ENCODE results near the gene ABCB8. TPM values are rescaled to one million over a fixed set of nuclear protein-coding genes. Genes with fewer than 3 reads are reported as not detected.

Gene ABCB8
- total and polyA plus RNA-seq, 12 donors = 15.5 to 62.3 (median 51.2) TPM

GRCh38 chr7:151015967-151016366 is 12.3 kb upstream of the ABCB8 start:
- Histone ChIP-seq H3K9me3 (replicated peaks in 1 of 3) (no peaks in the 10 kb centered on the region), H3K4me1 (replicated peaks in 1 of 2) (peaks cover 4 to 12% of the 10 kb centered on the region in 2 donors), H3K27me3 (peaks cover 46% of the 10 kb centered on the region), H3K27ac (no peak overlapping the region), H3K36me3 (replicated peaks in 1 of 2) (no peaks in the 10 kb centered on the region), H3K4me3 (no peak overlapping the region)
- intact Hi-C loops (cut with DNase I) = loop anchor here in 1 of 2 donors (5.0 kb wide), 1 partner anchor 96 kb away; no protein-coding TSS in a partner anchor
- DNase-seq = no peak
- TF ChIP-seq CTCF (IDR thresholded peaks at IDR 0.05) (no peak), POLR2A (IDR thresholded peaks at IDR 0.05) (no peak)
- 75 to 96% (median 81%) methylated on average over 4 to 5 of the region's 5 CpGs for WGBS, 4 donors

- TF ChIP-seq POLR2A (IDR thresholded peaks at IDR 0.05) = no peak
- no peak for TF ChIP-seq CTCF (IDR thresholded peaks at IDR 0.05)
- intact Hi-C loops (cut with DNase I) = loop anchor here in 1 of 2 donors (5.0 kb wide), 1 partner anchor 96 kb away; no protein-coding TSS in a partner anchor
- no peak overlapping the region for H3K27ac ChIP-seq
- H3K4me1 ChIP-seq (replicated peaks in 1 of 2) = peaks cover 4 to 12% of the 10 kb centered on the region in 2 donors
- H3K36me3 ChIP-seq (replicated peaks in 1 of 2) = no peaks in the 10 kb centered on the region
- no peak overlapping the region for H3K4me3 ChIP-seq
- WGBS, 4 donors = 82 to 87% (median 85%) methylated on average over 6 to 8 of the region's 8 CpGs
- no peak for DNase-seq
- H3K9me3 ChIP-seq (replicated peaks in 1 of 3) = no peaks in the 10 kb centered on the region
- peaks cover 46% of the 10 kb centered on the region for H3K27me3 ChIP-seq
These were observed 11.7 kb upstream of the ABCB8 start for GRCh38 chr7:151016505-151016904.

GRCh38 chr7:151016942-151017341 is 11.3 kb upstream of the ABCB8 start:
- H3K36me3 ChIP-seq (replicated peaks in 1 of 2) = no peaks in the 10 kb centered on the region
- H3K4me3 ChIP-seq = no peak overlapping the region
- no peak overlapping the region for H3K27ac ChIP-seq
- intact Hi-C loops (cut with DNase I) = loop anchor here in 1 of 2 donors (5.0 kb wide), 1 partner anchor 95 kb away; no protein-coding TSS in a partner anchor
- no peak for TF ChIP-seq POLR2A (IDR thresholded peaks at IDR 0.05)
- H3K4me1 ChIP-seq (replicated peaks in 1 of 2) = peaks cover 4 to 12% of the 10 kb centered on the region in 2 donors
- no peaks in the 10 kb centered on the region for H3K9me3 ChIP-seq (replicated peaks in 1 of 3)
- no peak for DNase-seq
- WGBS, 4 donors = 82 to 87% (median 82%) methylated on average over 10 to 15 of the region's 15 CpGs
- peaks cover 46% of the 10 kb centered on the region for H3K27me3 ChIP-seq

- intact Hi-C loops (cut with DNase I) = loop anchor here in 1 of 2 donors (5.0 kb wide), 1 partner anchor 95 kb away; no protein-coding TSS in a partner anchor
- no peak overlapping the region for H3K4me3 ChIP-seq
- TF ChIP-seq CTCF (IDR thresholded peaks at IDR 0.05) (no peak), POLR2A (IDR thresholded peaks at IDR 0.05) (no peak)
- H3K36me3 ChIP-seq (replicated peaks in 1 of 2) = no peaks in the 10 kb centered on the region
- H3K4me1 ChIP-seq (replicated peaks in 1 of 2) = peaks cover 4 to 12% of the 10 kb centered on the region in 2 donors
- H3K27ac ChIP-seq = no peak overlapping the region
- H3K9me3 ChIP-seq (replicated peaks in 1 of 3) = no peaks in the 10 kb centered on the region
- DNase-seq = no peak
- H3K27me3 ChIP-seq = peaks cover 46% of the 10 kb centered on the region
- WGBS, 4 donors = 22 to 46% (median 41%) methylated on average over 11 to 13 of the region's 13 CpGs
These were observed 10.8 kb upstream of the ABCB8 start for GRCh38 chr7:151017370-151017952.
